ENCODE data around the gene THBS2. TPM values are rescaled to one million over a fixed set of nuclear protein-coding genes. Genes with fewer than 3 reads are reported as not detected.

THBS2 gene
- total RNA-seq, 2 donors from 2014 or later, result 358 to 373 TPM

- DNase-seq (ENCODE audit: low spot score), result peak; percentile 78
- intact Hi-C loops (cut with DNase I), result no loop called here
These were observed 999 bp downstream of the THBS2 start for GRCh38 chr6:169252505-169253189.

GRCh38 chr6:169251822-169252504 lies 1.7 kb downstream of the THBS2 start:
- intact Hi-C loops (cut with DNase I), result no loop called here

GRCh38 chr6:169251371-169251802 lies 2.3 kb downstream of the THBS2 start:
- intact Hi-C loops (cut with DNase I), result no loop called here
- DNase-seq (ENCODE audit: low spot score), result peak; percentile 51

More at GRCh38 chr6:169251822-169252504, 1.7 kb downstream of the THBS2 start:
- peak; percentile 58 for DNase-seq (ENCODE audit: low spot score)

DNA sequence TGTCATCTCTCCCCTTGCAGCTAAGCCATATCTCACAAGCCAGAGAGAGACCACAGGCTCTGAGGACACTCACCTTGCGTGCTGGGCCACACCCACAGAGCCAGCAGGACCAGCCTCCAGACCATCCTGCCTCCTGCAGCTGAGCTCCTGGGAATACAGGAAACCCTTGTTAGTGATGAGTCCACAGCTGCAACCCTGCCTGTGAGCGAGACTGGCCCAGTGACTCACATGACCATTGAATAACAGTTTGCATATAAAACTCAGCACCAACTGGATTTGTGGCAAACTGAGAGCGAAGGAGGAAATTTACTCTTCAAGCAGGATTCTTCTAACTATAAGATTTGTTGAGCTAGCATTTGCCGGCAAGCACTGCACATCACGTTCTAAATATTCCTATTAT lies 3.0 kb downstream of the THBS2 start:
- peak; percentile 82 for DNase-seq (ENCODE audit: low spot score)
- intact Hi-C loops (cut with DNase I), result no loop called here

- intact Hi-C loops (cut with DNase I), result no loop called here
- DNase-seq (ENCODE audit: low spot score), result no peak
These were observed 4.6 kb downstream of the THBS2 start for GRCh38 chr6:169249057-169249456.

DNA sequence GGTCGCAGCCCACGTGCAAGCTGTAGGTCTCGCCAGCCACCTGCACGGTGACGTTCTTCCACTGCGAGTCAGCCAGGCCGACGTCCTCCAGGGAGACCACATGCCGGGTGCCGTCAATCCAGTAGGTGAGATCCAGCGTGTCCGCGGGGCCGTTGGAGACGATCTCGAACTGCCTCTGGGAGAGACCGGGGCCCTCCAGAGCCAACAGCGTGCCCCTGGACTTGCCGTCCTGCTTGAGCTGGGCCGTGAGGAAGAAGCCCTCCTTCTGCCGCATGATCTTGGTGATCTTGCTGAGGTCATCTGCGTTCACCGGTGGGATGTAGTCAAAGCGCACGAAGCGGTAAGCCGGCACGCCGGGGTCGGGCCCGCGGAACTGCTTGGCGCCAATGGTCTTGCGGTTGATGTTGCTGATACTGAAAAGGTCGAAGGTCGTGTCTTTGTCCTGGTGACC lies 5.1 kb downstream of the THBS2 start:
- intact Hi-C loops (cut with DNase I), result no loop called here
- peak; percentile 82 for DNase-seq (ENCODE audit: low spot score)

GRCh38 chr6:169247991-169248390 lies 5.7 kb downstream of the THBS2 start:
- intact Hi-C loops (cut with DNase I), result no loop called here
- DNase-seq (ENCODE audit: low spot score), result peak; percentile 64

DNA sequence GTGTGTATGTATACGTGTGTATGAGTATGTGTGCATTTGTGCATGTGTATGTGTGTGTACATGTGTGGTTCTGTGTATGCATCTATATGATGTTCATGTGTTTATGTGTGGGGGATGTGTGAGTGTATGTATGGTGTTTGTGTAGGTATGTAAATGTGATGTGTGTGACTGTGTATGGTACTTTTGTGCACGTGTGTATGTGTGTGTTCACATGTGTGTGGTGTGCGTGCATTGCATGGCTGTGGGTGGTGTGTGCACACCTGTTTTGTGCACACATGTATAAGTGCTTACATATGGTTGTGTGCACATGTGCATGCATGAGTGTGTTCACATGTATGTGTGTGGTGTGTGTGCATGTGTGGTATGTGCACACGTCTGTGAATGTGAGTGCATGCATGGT lies 6.2 kb downstream of the THBS2 start:
- no peak for DNase-seq (ENCODE audit: low spot score)
- intact Hi-C loops (cut with DNase I), result no loop called here

GRCh38 chr6:169246445-169246844 lies 7.2 kb downstream of the THBS2 start:
- intact Hi-C loops (cut with DNase I), result no loop called here
- peak; percentile 69 for DNase-seq (ENCODE audit: low spot score)

DNA sequence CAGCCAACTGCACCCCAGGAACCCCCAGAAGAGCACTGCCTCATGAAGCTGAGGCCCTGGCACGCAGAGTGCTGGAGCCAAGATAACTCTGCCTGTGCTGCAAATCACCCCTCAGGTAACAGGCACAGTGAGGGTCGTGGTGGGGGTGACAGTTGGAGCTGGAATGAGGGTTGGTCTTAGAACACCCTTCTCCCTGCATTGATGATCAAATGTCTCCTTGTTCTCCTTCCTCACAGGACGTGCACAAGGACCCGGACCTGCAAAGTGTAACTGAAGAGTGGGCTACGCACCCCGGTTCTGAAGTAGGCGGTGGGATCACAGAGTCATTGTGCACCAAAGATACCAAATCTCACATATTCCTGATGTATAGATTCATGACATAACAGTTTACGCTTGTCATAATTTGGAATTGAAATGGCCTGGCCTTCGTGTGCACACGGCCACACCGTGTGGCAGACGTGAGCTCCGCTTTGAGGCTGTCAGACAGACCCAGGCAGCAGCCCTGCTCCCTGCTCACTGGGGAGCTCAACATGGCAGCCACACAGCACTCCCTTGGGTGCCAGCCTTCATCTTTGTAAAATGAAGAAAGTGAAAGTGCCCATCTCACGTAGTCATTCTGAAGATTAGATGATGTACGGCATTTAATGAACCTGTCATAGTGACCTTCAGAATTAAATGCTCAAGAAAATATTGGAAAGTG lies 8.8 kb downstream of the THBS2 start:
- intact Hi-C loops (cut with DNase I), result no loop called here
- peak; percentile 64 for DNase-seq (ENCODE audit: low spot score)

GRCh38 chr6:169243661-169244060 lies 10.0 kb downstream of the THBS2 start:
- intact Hi-C loops (cut with DNase I), result no loop called here
- no peak for DNase-seq (ENCODE audit: low spot score)

DNA sequence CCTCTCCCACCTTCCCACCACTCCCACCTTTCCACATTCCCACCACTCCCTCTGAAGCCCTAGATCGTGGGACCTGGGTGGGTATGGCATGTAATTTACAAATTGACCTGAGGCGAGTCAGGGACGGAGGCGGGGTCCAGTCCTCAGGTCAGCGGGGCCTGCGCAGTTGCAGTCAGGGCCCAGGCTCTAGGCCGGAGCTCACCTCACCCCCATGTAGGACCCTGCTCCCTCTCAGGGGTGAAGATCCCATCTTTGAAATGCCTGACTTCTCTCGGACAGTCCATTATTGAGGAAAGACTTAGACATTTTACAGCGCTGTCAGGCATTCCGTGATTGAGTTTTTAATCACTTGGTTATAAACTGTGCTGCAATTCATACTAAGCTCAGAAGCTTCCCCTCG lies 10.5 kb downstream of the THBS2 start:
- intact Hi-C loops (cut with DNase I), result no loop called here

GRCh38 chr6:169241688-169242350 lies 11.8 kb downstream of the THBS2 start:
- peak; percentile 76 for DNase-seq (ENCODE audit: low spot score)
- intact Hi-C loops (cut with DNase I), result no loop called here

More for the DNA sequence above, 10.5 kb downstream of the THBS2 start:
- DNase-seq (ENCODE audit: low spot score), result peak; percentile 65

GRCh38 chr6:169240591-169241390 lies 12.9 kb downstream of the THBS2 start:
- intact Hi-C loops (cut with DNase I), result no loop called here
- peak; percentile 61 for DNase-seq (ENCODE audit: low spot score)

GRCh38 chr6:169240125-169240524 lies 13.5 kb downstream of the THBS2 start:
- intact Hi-C loops (cut with DNase I), result no loop called here
- peak; percentile 75 for DNase-seq (ENCODE audit: low spot score)

DNA sequence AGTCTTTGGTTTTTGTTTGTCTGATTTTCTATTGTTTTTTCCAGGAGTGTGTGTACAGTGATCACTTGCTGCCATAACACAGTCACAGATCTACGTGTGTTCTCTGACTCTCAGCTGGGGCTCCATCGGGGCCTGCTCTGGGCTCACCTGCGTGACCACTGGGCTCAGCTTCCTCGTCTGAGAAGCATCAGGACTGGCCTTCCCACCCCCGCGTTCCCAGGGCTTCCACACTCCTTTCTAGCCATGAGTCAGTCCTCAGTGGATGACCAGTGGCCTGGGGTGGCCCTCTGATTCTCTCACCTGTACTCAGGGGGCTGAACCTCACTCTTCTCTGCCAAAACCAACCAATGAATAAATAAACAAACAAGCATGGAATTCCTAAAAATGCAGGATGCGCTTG lies 14.5 kb downstream of the THBS2 start:
- intact Hi-C loops (cut with DNase I), result no loop called here
- peak; percentile 76 for DNase-seq (ENCODE audit: low spot score)

DNA sequence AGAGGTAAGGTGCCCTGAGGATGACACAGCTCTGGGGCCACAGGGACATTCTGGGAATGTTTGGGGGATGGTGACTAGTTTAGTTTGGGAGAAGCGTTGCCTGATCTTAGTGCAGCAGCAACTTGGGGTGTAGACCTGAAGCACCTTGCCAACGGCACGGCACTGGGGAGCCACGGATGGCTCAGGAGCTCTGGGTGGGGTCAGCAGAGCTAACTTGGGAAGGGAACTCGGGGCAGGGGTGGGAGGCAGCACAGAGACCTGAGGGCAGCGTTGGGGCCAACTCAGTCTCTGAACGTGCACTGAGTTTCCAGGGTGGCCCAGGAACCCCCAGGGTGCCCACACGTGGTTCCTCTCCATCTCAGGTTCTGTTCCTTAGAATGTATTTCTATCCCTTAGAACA lies 14.9 kb downstream of the THBS2 start:
- intact Hi-C loops (cut with DNase I), result no loop called here
- DNase-seq (ENCODE audit: low spot score), result peak; percentile 79

- peak; percentile 79 for DNase-seq (ENCODE audit: low spot score)
- intact Hi-C loops (cut with DNase I), result no loop called here
These were observed 16.0 kb downstream of the THBS2 start for GRCh38 chr6:169237496-169238134.
